Measurements from ENCODE around the gene RASD1. TPM values are rescaled to one million over a fixed set of nuclear protein-coding genes. Genes with fewer than 3 reads are reported as not detected.

Gene RASD1
- total and polyA plus RNA-seq, 2 of the 4 experiments (the other 2 are of a cell fraction): 0.54 to 1.8 TPM

DNA sequence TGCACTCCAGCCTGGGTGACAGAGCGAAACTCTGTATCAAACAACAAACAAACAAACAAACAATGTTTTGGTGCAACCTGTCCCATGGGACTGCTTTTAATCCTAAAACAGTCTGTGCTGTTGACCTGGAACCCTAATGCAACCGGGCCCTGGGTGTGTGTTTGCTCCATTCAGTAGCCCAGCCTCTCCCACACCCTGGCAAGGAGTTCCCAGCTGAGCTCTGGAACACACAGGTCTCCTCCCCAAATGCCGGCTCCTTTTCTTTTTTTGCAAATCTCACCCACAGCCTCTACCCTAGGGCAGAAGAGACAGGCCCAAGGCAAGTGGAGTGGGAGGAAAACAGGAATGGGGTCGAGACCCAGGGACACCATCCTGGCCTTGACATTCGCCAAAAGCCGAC is 29.8 kb upstream of the RASD1 start:
- H3K79me1 ChIP-seq (ENCODE audit: low read depth in 1 of 2, low read length in 2 of 2): 0 out of 4 replicates have a peak, but pooled peaks cover 0 to 3% of the 10 kb centered on the region in 2 experiments
- DNase-seq (no peak), ATAC-seq (ENCODE audit: low read depth) (no peak)
- 90% methylated on average over 3 of the region's 6 CpGs; no CpG with 5 or more reads in 1 of the 2 experiments for WGBS, 2 experiments (ENCODE audit: extremely low coverage in 2 of 2, insufficient read length in 1 of 2)
- H4K91ac ChIP-seq (ENCODE audit: insufficient read depth, low read depth, low read length): no peak overlapping the region
- intact Hi-C loops (cut with micrococcal nuclease) (no loop called here), dilution Hi-C loops (cut with HindIII; ENCODE audit: low sequenced_read_pairs, unreplicated experiment) (no loop called here), in situ Hi-C loops (cut with MboI; ENCODE audit: low sequenced_read_pairs) (no loop called here)
- no peak overlapping the region for H3K4ac ChIP-seq (ENCODE audit: low read depth, low read length)
- no peak overlapping the region for H2BK120ac ChIP-seq (ENCODE audit: low read depth, low read length)
- H3K27ac ChIP-seq (ENCODE audit: insufficient read depth, low read length): no peak overlapping the region
- H3K56ac ChIP-seq (ENCODE audit: extremely low read depth, insufficient read depth, low read length): no peak overlapping the region
- no peak overlapping the region for H4K5ac ChIP-seq (ENCODE audit: low read depth, low read length)
- no peaks in the 10 kb centered on the region for H3K9me3 ChIP-seq (ENCODE audit: control insufficient read depth, insufficient read depth, low read length)
- H3K9ac ChIP-seq (ENCODE audit: low read depth, low read length): no peak overlapping the region
- TF ChIP-seq, protein P1, sequence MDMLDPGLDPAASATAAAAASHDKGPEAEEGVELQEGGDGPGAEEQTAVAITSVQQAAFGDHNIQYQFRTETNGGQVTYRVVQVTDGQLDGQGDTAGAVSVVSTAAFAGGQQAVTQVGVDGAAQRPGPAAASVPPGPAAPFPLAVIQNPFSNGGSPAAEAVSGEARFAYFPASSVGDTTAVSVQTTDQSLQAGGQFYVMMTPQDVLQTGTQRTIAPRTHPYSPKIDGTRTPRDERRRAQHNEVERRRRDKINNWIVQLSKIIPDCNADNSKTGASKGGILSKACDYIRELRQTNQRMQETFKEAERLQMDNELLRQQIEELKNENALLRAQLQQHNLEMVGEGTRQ (IDR thresholded peaks at IDR 0.05; ENCODE audit: low read depth, low read length): no peak
- TF ChIP-seq RAD21 (IDR thresholded peaks at IDR 0.05; ENCODE audit: low read length) (no peak), NFE2L2 (IDR thresholded peaks at IDR 0.05; ENCODE audit: low read depth, low read length) (no peak), MAFK (IDR thresholded peaks at IDR 0.05; ENCODE audit: low read depth, low read length) (no peak), FOS (IDR thresholded peaks at IDR 0.05; ENCODE audit: low read depth, low read length) (no peak), BHLHE40 (IDR thresholded peaks at IDR 0.05; ENCODE audit: low read depth, low read length) (no peak)
- TF ChIP-seq, protein P2, sequence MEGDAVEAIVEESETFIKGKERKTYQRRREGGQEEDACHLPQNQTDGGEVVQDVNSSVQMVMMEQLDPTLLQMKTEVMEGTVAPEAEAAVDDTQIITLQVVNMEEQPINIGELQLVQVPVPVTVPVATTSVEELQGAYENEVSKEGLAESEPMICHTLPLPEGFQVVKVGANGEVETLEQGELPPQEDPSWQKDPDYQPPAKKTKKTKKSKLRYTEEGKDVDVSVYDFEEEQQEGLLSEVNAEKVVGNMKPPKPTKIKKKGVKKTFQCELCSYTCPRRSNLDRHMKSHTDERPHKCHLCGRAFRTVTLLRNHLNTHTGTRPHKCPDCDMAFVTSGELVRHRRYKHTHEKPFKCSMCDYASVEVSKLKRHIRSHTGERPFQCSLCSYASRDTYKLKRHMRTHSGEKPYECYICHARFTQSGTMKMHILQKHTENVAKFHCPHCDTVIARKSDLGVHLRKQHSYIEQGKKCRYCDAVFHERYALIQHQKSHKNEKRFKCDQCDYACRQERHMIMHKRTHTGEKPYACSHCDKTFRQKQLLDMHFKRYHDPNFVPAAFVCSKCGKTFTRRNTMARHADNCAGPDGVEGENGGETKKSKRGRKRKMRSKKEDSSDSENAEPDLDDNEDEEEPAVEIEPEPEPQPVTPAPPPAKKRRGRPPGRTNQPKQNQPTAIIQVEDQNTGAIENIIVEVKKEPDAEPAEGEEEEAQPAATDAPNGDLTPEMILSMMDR (conservative IDR thresholded peaks at IDR 0.05; ENCODE audit: low read depth, low read length): no peak
- no peak overlapping the region for H3K18ac ChIP-seq (ENCODE audit: low read depth, low read length)
- no peak overlapping the region for H2AFZ ChIP-seq (replicated peaks; ENCODE audit: low read length, poor library complexity)
- H4K8ac ChIP-seq (ENCODE audit: low read depth in 2 of 2, low read length in 2 of 2): no peak overlapping the region
- H2AK5ac ChIP-seq (ENCODE audit: low read depth, low read length): no peak overlapping the region
- no peak overlapping the region for H3K14ac ChIP-seq (replicated peaks; ENCODE audit: low read depth, low read length)
- no peaks in the 10 kb centered on the region; the same call in 1 of the 2 replicates for H4K20me1 ChIP-seq (ENCODE audit: insufficient read depth, low read length)
- no peak overlapping the region for H3K4me3 ChIP-seq (ENCODE audit: insufficient read depth, low read depth, low read length)
- H2AK9ac ChIP-seq (replicated peaks; ENCODE audit: low read depth, low read length, poor library complexity): no peak overlapping the region
- H3K4me1 ChIP-seq (ENCODE audit: control insufficient read depth, insufficient read depth, low read length): no peaks in the 10 kb centered on the region
- no peaks in the 10 kb centered on the region; the same call in 1 of the 2 replicates for H3K27me3 ChIP-seq (ENCODE audit: control insufficient read depth, insufficient read depth, low read length)
- H3K9me1 ChIP-seq (ENCODE audit: insufficient read depth, low read length): no peaks in the 10 kb centered on the region
- no peaks in the 10 kb centered on the region for H3K36me3 ChIP-seq (ENCODE audit: control insufficient read depth, insufficient read depth, low read length)
- H3K23ac ChIP-seq (ENCODE audit: low read depth, low read length): no peak overlapping the region
- H3K4me2 ChIP-seq (ENCODE audit: low read depth, low read length): no peak overlapping the region
- BruUV-seq (replicated peaks): no TSS peak
- no peak overlapping the region for H2BK20ac ChIP-seq (ENCODE audit: low read depth, low read length)
- ChIA-PET CTCF (no interaction called here), POLR2A (ENCODE audit: unreplicated experiment) (no interaction called here)
- H2BK15ac ChIP-seq (ENCODE audit: low read depth, low read length): no peak overlapping the region
- no peak overlapping the region for H2BK5ac ChIP-seq (ENCODE audit: low read depth, low read length, poor library complexity, severe bottlenecking)
